HG03025 (cell line): Measurements from ENCODE around the gene MT1M.
"Not testable (repeated sequence)": the region's sequence is repeated elsewhere in the genome, so short reads cannot be mapped to it uniquely, and the experiment has no call there.

Experiments
- ATAC-seq: cut with Tn5 transposase; IDR thresholded peaks from one replicate; pipeline ENCODE4 v1.9.1; 2021; ENCODE audit warnings: mild to moderate bottlenecking, moderate library complexity; ENCODE audit not compliant: unreplicated experiment, low FRiP score

MT1M gene

GRCh38 chr16:56645311-56645710, 12.9 kb downstream of the MT1M start:
- ATAC-seq, result no peak

GRCh38 chr16:56645838-56646237, 13.4 kb downstream of the MT1M start:
- no peak for ATAC-seq

- no peak for ATAC-seq
Observed at GRCh38 chr16:56647641-56648431, 15.4 kb downstream of the MT1M start.

DNA sequence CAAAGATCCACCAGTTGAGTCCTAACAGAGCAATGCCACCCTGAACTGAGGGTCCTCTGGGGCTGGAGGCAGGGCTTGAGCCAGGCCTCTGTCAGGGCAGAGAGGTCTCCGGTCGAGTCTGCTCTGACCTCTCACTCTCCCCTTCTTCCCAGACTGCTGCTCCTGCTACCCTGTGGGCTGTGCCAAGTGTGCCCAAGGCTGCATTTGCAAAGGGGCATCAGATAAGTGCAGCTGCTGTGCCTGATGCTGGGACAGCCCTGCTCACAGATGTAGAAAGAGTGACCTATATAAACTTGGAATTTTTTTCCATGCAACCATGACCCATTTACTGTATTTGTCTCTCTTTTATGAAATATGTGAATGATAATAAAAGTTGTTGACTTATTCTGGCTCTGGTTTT, 16.8 kb downstream of the MT1M start:
- no peak for ATAC-seq

DNA sequence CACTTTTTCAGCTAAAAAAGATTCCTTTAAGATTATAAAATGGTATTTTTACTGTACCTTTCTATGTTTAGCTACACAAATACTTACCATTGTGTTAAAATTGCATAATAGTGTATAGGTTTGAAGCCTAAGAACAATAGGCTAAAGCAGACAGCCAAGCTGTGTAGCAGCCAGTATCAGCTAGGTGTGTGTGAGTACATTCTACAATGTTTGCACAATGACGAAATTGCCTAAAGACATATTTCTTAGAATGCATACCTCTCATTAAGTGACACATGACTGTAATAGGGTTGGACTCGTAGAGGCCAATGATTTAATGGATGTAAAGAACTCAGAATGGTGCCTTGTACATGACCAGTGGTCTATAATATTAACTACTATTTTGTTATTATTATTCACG, 17.4 kb downstream of the MT1M start:
- ATAC-seq, result no peak

GRCh38 chr16:56651586-56651985, 19.1 kb downstream of the MT1M start, which contains the start of gene MT1B:
TSS of gene MT1B (plus strand) at chr16:56651886. CDS start at chr16:56651954, 68 bp downstream.
- ATAC-seq, result no peak

DNA sequence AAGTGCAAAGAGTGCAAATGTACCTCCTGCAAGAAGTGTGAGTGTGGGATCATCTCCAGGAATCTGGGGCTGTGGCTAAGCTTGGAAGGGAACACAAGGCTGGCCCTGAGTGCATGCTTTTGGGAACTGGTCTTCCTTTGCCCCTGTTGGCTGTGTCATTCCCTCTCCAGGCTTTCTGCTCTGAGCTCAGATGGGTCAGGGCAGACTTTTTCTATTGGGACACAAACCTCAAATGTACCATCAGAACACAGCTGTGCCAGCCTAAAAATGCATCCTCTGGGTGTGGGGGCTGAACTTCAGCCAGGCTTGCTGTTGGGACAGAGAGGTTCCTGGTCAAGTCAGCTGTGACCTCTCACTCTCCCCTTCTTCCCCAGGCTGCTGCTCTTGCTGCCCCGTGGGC, 20.1 kb downstream of the MT1M start:
- no peak for ATAC-seq

DNA sequence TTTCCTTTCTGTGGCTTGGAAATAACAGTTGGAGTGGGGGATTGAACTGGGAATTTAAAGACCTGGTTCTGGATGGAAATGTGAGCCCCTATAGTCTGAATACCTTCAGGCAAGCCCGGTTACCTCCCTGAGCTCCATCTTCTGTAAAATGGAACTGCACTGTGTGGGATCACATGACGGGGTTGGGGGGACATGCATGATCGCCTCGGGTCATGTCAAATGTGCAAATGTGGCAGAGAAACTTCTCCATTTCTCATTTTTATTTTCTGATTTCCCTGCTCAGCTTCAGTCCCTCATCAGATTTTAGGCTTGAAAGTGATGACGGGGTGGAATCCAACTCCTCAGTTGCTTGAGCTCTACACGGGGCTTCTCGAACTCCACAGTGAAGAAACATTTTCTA, 20.8 kb downstream of the MT1M start:
- ATAC-seq, result no peak

DNA sequence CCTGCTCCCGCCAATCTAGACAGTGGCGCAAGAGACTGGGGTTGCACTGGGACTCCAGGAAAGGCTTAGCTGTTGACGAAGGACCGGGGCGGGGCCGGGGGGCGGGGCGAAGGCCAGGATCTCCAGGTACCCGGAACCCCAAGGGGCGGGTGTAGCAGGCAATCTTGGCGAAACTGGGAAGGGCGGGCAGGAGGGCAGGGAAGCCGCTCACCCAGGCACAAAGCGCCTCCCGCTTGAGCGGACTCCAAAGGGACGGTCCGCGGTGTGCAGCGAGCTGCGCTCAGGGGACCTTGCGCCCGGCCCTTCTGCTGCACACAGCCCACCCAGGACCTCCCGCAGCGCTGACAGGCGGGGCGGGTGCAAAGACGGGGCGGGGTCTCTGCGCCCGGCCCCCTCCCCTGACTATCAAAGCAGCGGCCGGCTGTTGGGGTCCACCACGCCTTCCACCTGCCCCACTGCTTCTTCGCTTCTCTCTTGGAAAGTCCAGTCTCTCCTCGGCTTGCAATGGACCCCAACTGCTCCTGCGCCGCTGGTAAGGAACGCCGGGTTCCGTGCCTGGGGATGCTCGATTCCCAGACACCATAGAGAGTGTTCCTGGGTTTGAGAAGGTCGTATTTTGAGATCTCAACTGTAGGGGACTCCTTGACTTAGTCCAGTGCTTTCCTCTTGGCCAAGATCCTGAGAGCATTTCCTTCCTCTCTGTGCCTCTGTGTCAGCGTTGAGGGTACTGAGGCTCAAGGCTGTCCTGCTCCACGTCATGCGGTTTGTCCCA, 25.3 kb downstream of the MT1M start, which contains the start of gene MT1F:
Gene MT1F, plus strand, starts transcription at position 405 of the 772 bp plus-strand sequence. Its CDS starts 100 bp downstream, at position 505.
- ATAC-seq, result no peak

- ATAC-seq, result no peak
Observed at GRCh38 chr16:56658327-56658875, 25.9 kb downstream of the MT1M start.

DNA sequence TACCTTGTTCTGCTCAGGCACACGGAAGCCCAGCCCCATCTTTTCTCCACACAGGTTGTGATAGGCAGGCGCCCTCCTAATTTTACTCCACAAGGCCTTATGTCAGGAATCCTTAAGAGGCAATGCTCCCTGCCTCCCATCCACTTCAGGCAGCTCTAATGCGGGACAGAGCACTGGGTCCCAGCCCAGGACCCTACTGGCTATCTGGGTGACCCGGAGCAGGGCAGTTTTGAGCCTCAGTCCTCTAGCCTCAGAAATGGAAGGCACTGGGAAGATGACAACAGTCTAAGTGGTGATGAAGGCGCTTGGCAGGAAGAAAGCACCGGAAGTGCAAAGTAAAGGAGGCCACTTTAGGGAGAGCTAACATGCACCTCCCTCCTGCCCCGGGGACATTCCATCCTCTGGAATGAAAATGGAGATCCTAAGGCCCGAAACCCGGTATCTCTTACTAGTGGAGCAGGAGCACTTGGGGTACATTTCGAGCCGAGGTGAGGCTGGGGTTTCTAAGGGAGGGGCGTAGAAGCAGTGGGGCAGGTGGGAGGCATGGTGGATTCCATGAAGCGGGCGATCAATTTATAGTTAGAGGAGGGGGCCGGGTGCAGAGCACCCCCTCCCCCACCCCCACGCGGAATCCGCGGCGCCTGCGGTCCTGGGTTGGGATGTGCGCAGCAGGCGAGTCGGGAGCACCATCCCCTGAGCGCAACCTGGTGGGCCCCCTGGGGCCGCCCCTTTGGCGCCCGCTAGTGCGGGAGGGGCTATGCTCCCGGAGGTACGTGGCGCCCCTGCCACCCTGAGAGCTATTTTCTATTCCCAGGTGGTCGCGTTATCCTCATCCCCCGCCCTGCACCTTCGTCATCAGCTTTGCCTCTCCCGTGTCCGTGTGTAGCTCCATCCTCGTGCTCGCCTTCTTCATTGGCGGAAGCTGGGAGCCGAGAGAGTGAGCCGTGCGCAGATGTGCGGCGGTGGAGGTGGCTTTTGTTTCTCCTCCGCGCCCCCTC, 30.2 kb downstream of the MT1M start:
- ATAC-seq, result no peak

DNA sequence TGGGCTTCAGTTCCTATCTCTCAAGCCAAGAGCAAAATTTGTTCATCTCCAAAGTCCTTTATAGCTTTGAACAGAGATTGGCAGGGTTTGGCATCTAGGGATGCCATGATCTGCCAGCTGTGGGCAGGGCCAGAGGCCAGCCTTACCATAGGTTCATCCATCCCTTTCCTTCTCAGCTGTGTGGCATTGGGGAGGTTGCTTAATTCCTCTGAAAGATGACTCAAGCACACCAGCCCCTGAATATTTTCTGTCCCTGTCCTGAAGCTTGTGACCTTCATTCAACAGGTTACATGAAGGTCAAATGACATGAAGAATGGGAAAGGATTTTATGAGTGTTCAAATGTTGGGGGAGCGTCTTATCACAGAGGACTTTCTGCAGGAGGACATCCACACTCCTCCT, 32.0 kb downstream of the MT1M start:
- ATAC-seq, result no peak

GRCh38 chr16:56665286-56666261, 33.1 kb downstream of the MT1M start:
- ATAC-seq, result not testable (repeated sequence)

GRCh38 chr16:56667581-56668571, 35.4 kb downstream of the MT1M start, which contains the start of gene MT1G:
TSS of gene MT1G (minus strand) at chr16:56668065. CDS start at chr16:56667993, 72 bp downstream.
- ATAC-seq, result no peak

DNA sequence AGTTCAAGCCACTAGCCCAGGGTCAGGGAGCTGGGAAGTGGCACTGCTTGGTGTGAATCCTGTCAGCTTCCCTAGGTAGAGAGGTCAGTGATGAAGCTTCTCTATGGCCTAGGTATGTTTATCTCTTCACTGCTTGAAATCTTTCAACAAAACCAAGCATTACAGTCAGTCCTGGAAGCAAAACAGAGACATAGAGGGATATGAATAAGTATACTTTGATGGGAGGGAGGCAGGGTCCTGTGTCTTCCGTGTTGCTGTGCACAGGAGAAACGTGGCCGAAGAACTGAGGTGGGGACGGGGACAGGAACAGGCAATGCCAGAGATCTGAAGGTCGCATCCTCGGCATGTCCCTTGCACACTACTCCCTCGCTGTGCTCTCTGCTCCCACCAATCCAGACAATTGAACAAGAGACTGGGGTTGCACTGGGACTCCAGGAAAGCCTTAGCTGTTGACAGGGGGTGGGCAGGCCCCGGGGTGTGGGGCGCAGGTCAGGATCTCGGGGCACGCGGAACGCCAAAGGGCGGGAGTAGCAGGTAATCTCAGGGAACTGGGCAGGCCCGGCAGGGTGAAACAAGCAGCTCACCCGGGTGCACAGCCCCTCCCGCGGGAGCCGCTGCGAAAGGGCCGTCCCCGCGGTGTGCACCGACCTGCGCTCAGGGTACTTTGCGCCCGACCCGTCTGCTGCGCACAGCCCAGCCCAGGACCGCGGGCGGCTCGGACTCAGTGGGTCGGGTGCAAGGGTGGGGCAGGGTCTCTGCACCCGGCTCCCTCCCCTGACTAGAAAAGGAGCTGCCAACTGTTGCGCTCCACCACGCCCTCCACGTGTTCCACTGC, 36.8 kb downstream of the MT1M start, which contains the start of gene MT1H:
Gene MT1H, plus strand, starts transcription at position 810 of the 835 bp plus-strand sequence. CDS start 71 bp downstream, outside the sequence.
- no peak for ATAC-seq

- no peak for ATAC-seq
Observed at GRCh38 chr16:56669840-56670619, 37.6 kb downstream of the MT1M start.
